Measurements from ENCODE around the gene USP3. TPM values are rescaled to one million over a fixed set of nuclear protein-coding genes. Genes with fewer than 3 reads are reported as not detected.

Gene USP3
- total RNA-seq = 74.5 TPM
- long read RNA-seq, full-length matches to known transcripts = 42 of 68 reads
- long read RNA-seq, partial matches to known transcripts = 4 of 68 reads
- long read RNA-seq, other reads (novel, unspliced or antisense) = 22 of 68 reads

GRCh38 chr15:63504247-63504978 is at the start of gene USP3:
TSS of gene USP3 (plus strand) at chr15:63504593. CDS start at chr15:63504740, 147 bp downstream.
- no peaks in the 10 kb centered on the region for H3K27me3 ChIP-seq (ENCODE audit: low read depth)
- H3K9me3 ChIP-seq = no peaks in the 10 kb centered on the region
- peaks cover 74% of the 10 kb centered on the region for H3K4me1 ChIP-seq
- peak within 1 kb of the TSS; percentile 99 for H3K27ac ChIP-seq
- peak; percentile 87 to 93 for ATAC-seq
- H3K4me3 ChIP-seq = peak within 1 kb of the TSS; percentile 82
- DNase-seq = peak; percentile 96
- no peaks in the 10 kb centered on the region for H3K36me3 ChIP-seq
- intact Hi-C loops (cut with DNase I) = no loop called here
- peak; percentile 61 for TF ChIP-seq CTCF (IDR thresholded peaks at IDR 0.05)

- no peaks in the 10 kb centered on the region for H3K27me3 ChIP-seq (ENCODE audit: low read depth)
- H3K36me3 ChIP-seq = no peaks in the 10 kb centered on the region
- no peak overlapping the region for H3K27ac ChIP-seq
- H3K9me3 ChIP-seq = no peaks in the 10 kb centered on the region
- TF ChIP-seq CTCF (IDR thresholded peaks at IDR 0.05) = no peak
- DNase-seq (no peak), ATAC-seq (peak; percentile 60 to 75)
- no peak overlapping the region for H3K4me3 ChIP-seq
- intact Hi-C loops (cut with DNase I) = no loop called here
- H3K4me1 ChIP-seq = peaks cover under 1% of the 10 kb centered on the region
Measured at GRCh38 chr15:63456258-63456657, 48.1 kb upstream of the USP3 start.

DNA sequence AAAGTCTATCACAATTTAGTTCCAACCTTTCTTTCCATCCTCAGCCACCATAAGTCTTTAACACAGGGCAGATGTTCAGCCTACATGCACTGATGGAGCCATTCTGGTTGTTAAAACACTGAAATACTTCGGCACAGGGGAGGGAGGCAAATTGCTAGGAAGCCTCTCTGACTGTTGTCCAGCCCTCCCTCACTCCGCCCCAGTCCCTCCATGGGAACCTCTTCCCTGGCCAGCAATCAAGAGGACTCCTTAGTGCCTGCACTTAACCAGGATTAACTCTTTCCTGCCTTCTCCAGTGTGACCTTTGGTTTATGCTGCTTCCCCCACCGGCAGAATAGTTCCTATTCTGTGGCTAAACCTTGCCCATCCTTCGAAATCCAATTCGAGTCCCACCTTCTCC is 47.0 kb upstream of the USP3 start:
- intact Hi-C loops (cut with DNase I) = no loop called here
- Histone ChIP-seq H3K27me3 (ENCODE audit: low read depth) (no peaks in the 10 kb centered on the region), H3K9me3 (no peaks in the 10 kb centered on the region), H3K36me3 (no peaks in the 10 kb centered on the region), H3K27ac (no peak overlapping the region), H3K4me1 (peaks cover 12% of the 10 kb centered on the region), H3K4me3 (no peak overlapping the region)
- DNase-seq (no peak), ATAC-seq (no peak)
- no peak for TF ChIP-seq CTCF (IDR thresholded peaks at IDR 0.05)

DNA sequence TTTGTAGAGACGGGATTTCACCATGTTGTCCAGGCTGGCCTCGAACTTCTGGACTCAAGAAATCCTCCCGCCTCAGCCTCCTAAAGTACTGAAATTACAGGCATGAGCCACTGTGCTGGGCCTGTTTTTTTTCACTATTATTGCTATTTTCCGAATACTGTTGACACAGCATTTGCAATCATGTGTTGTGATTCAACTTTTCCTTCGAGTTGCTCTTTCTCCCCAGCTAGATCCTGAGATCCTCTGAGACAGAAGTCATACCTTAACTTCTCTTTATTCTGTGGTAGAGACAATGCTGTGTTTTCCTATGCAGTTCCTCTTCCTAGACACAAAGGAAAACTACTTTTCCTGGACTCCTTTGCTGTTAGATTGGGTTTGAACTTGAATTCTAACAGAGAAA is 46.4 kb upstream of the USP3 start:
- no peaks in the 10 kb centered on the region for H3K27me3 ChIP-seq (ENCODE audit: low read depth)
- DNase-seq (no peak), ATAC-seq (no peak)
- TF ChIP-seq CTCF (IDR thresholded peaks at IDR 0.05) = no peak
- intact Hi-C loops (cut with DNase I) = no loop called here
- H3K9me3 ChIP-seq = no peaks in the 10 kb centered on the region
- no peak overlapping the region for H3K27ac ChIP-seq
- no peaks in the 10 kb centered on the region for H3K36me3 ChIP-seq
- H3K4me1 ChIP-seq = peaks cover 15% of the 10 kb centered on the region
- H3K4me3 ChIP-seq = no peak overlapping the region

GRCh38 chr15:63458794-63459395 is 45.5 kb upstream of the USP3 start:
- no peaks in the 10 kb centered on the region for H3K36me3 ChIP-seq
- ATAC-seq (no peak), DNase-seq (no peak)
- intact Hi-C loops (cut with DNase I) = no loop called here
- TF ChIP-seq CTCF (IDR thresholded peaks at IDR 0.05) = no peak
- H3K27ac ChIP-seq = no peak overlapping the region
- H3K9me3 ChIP-seq = no peaks in the 10 kb centered on the region
- no peak overlapping the region for H3K4me3 ChIP-seq
- peaks cover 15% of the 10 kb centered on the region for H3K4me1 ChIP-seq
- H3K27me3 ChIP-seq (ENCODE audit: low read depth) = no peaks in the 10 kb centered on the region

Measured in lower lobe of right lung (tissue), 2 donors.